ACC112 (cell line): ENCODE data around the gene VWC2L.
A peak's percentile ranks its signal among the peaks of the same experiment; 100 is the strongest.

ENCODE experiments used
- H2AFZ ChIP-seq: fragments of 200-600 bp; sonication (generic); one replicate; pipeline ENCODE4 v1.6.0; 2017; ENCODE audit warnings: antibody characterized with exemption, low read length; ENCODE audit not compliant: unreplicated experiment
- H3K27ac ChIP-seq: fragments of 200-600 bp; sonication (generic); 2 replicates; pipeline ENCODE4 v1.5.1; 2014; ENCODE audit warnings: low read depth, mild to moderate bottlenecking, antibody characterized with exemption, low read length, moderate library complexity
- H3K27me3 ChIP-seq: fragments of 200-600 bp; sonication (generic); 2 replicates; pipeline ENCODE4 v1.6.1; 2014; ENCODE audit warnings: mild to moderate bottlenecking, antibody characterized with exemption, low read length, moderate library complexity, mixed read lengths; ENCODE audit not compliant: insufficient read depth
- H3K36me3 ChIP-seq: fragments of 200-600 bp; sonication (generic); 2 replicates; pipeline ENCODE4 v1.6.1; 2016; ENCODE audit warnings: mild to moderate bottlenecking, antibody characterized with exemption, low read length, moderate library complexity, mixed read lengths; ENCODE audit not compliant: insufficient read depth
- H3K4me1 ChIP-seq: fragments of 200-600 bp; sonication (generic); one replicate; pipeline ENCODE4 v1.6.1; 2016; ENCODE audit warnings: low read length, mixed read lengths; ENCODE audit not compliant: insufficient read depth, unreplicated experiment, control insufficient read depth
- H3K4me3 ChIP-seq: fragments of 200-600 bp; sonication (generic); 2 replicates; pipeline ENCODE4 v1.5.1; 2014; ENCODE audit warnings: mild to moderate bottlenecking, low read depth, low read length
- H3K79me2 ChIP-seq: fragments of 200-600 bp; sonication (generic); one replicate; pipeline ENCODE4 v1.6.0; 2016; ENCODE audit warnings: low read length; ENCODE audit not compliant: control insufficient read depth, unreplicated experiment, insufficient read depth

The VWC2L gene

DNA sequence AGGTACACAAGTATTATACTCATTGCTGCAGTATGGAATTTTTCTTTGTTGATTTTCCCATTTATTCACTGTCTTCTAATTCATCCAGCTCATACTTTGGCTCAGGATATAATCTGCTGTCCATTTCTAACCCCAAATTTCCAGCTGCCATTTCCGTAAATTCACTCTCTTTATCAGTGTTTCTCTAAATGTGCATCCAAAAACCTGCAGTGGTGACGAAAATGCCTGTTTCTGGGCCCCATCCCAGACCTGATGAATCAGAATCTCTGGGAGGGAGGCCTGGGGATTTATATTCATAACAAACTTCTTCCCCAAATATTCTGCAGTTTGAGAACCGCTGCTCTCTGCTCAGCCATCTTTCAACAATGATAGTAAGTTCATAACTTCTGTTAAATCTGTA, 86.6 kb downstream of the VWC2L start:
- no peaks in the 10 kb centered on the region for H3K4me1 ChIP-seq
- H3K27ac ChIP-seq: no peak overlapping the region

DNA sequence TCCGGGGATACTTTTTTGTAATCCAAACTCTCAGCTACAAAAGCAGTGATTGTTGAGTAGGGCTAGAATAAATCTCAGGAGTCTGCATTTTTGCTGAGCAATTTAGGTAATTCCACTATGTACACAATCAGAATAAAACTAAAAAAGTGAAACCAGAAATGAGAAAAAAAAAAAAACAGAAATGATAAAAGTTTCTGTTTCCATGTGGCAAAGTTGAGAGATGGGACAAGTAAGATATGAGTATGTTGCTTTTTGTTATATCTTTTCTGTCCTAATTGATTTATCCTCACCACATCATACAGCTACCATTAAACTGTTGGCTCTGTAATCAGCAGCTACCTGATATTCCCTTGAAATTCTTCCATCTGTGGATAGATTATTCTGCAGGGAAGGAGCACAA, 92.7 kb downstream of the VWC2L start:
- Histone ChIP-seq H3K4me3 (no peak overlapping the region), H3K27me3 (no peaks in the 10 kb centered on the region), H3K36me3 (no peaks in the 10 kb centered on the region), H3K4me1 (peaks cover 4% of the 10 kb centered on the region), H3K79me2 (no peaks in the 10 kb centered on the region), H2AFZ (no peak overlapping the region), H3K27ac (no peak overlapping the region)

More for the DNA sequence above, 86.6 kb downstream of the VWC2L start:
- H3K4me3 ChIP-seq: no peak overlapping the region
- no peaks in the 10 kb centered on the region for H3K36me3 ChIP-seq
- no peaks in the 10 kb centered on the region for H3K27me3 ChIP-seq
- H3K79me2 ChIP-seq: no peaks in the 10 kb centered on the region
- no peak overlapping the region for H2AFZ ChIP-seq

DNA sequence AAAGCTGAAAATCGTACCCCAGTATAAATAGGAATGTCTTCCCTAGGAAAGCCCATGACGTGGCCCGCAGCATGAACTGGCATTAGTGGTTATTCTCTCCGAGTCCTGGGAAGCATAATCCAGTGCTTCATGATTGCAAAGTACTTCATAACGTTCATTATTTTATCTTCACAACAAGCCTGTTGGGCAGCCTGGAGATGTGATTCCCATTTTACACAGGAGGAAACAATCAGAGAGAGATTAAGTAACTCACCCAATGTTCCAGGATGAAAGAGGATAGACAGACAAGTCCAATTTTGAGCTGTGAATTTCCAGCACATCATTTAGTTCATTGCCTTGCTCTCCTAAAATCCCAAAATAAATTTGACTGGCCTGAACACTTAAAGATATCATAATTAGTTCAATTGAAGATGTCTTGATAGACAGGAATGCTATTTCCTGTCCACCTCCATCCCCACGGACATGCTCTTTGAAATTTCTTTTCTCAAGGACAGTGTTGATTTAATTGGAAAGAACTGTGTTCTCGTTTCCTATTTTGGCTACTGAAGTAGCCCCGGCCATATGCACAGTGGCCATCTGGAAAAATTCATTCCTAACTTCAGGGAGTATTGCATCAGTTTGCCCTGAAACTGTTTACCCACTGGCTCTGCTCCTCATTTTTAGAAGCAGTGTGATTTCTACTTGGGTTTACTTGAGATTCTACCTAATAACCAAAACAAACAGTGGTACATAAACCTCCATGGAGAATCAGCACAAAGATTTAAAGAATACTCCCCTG, 93.9 kb downstream of the VWC2L start:
- Histone ChIP-seq H3K4me3 (no peak overlapping the region), H3K36me3 (no peaks in the 10 kb centered on the region), H2AFZ (peak overlapping the region; percentile 44)

DNA sequence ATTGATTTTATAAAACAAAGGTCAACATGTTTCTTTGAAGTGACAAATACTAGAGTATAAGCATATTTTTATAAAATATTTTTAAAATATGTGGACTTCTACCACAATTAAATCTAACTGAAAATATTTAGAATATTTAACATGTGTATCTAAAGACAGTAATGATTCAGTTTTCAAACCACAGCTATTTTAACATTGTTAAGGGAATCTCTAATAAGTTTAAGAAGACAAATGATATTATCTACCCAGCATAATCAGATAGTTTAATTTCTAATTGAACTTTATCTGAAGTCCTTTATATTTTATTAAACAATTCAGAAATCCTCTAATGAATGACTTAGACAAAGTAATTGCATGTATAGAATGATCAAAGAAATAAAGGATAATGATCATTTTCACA, 96.2 kb downstream of the VWC2L start:
- Histone ChIP-seq H2AFZ (no peak overlapping the region), H3K36me3 (no peaks in the 10 kb centered on the region), H3K4me3 (no peak overlapping the region), H3K79me2 (no peaks in the 10 kb centered on the region), H3K4me1 (peaks cover 9% of the 10 kb centered on the region), H3K27me3 (no peaks in the 10 kb centered on the region), H3K27ac (no peak overlapping the region)

More for the DNA sequence above, 93.9 kb downstream of the VWC2L start:
- H3K4me1 ChIP-seq: peaks cover 9% of the 10 kb centered on the region
- H3K27me3 ChIP-seq: no peaks in the 10 kb centered on the region
- H3K27ac ChIP-seq: no peak overlapping the region
- no peaks in the 10 kb centered on the region for H3K79me2 ChIP-seq

DNA sequence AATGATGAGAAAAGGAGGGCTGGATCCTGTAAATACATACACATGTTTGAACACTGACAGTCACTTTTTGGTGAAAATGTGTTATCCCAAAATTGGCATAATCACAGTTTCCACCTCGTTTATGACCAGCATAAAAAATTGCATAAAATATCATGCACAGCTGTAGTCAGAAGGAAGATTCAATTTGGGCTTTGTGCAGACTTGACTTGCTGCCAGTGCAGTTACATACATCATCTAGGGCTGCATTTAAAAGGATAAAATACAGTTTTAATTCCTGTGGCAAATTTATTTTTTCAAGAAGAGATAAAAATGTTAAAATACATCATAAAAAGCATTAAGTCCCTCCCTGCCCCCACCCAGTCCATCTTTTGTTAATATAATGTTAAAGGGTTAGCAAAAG, 103.8 kb downstream of the VWC2L start:
- Histone ChIP-seq H3K79me2 (no peaks in the 10 kb centered on the region), H2AFZ (no peak overlapping the region), H3K4me1 (no peaks in the 10 kb centered on the region), H3K27ac (no peak overlapping the region), H3K4me3 (no peak overlapping the region), H3K36me3 (no peaks in the 10 kb centered on the region), H3K27me3 (no peaks in the 10 kb centered on the region)

DNA sequence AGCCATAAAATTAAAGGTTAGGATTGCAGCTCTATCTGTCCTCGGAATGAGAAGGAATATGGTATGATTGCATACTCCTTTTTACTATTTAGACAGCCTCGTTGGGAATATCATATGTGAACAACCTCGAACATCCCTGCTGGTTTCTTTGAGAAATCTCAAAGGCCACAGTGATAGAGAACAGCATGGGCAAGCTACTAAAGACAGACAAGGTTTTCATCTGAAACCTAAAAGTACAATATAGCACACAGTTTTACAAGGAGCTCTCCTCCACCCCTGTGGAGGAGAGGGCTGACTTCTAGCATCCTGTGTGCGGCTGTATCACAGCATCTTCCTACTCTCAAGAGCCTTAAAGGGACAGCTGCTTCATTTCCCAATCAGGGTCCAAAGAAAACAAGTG, 104.3 kb downstream of the VWC2L start:
- no peaks in the 10 kb centered on the region for H3K36me3 ChIP-seq
- H3K4me1 ChIP-seq: no peaks in the 10 kb centered on the region
- no peak overlapping the region for H3K27ac ChIP-seq
- H3K27me3 ChIP-seq: no peaks in the 10 kb centered on the region
- H3K4me3 ChIP-seq: no peak overlapping the region
- H2AFZ ChIP-seq: no peak overlapping the region
- no peaks in the 10 kb centered on the region for H3K79me2 ChIP-seq

DNA sequence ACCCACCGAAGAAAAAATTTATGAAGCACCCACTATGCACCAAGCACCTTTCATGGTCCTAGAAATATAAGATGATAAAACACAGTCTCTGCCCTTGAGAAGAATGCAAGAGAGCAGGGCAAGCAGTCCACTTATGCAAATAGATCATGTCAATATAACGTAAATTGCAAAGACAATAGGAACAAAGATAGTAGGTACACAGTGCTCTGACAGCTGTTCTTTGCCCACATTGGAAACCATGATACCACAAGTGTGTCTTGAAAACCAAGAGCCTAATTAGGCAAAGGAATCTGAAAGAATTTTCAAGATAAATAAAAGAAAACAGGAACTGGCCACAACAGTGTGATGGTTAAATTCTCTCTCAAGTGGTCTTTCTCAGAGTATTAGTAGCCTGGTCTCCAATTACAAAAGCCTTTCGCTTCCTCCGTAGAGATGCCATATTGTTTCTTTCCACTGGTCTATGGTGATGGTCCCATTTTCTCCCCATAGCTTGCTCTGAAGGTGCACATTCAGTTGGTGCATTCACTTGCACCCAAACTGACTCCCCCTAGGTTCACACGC, 108.5 kb downstream of the VWC2L start:
- H3K27me3 ChIP-seq: no peaks in the 10 kb centered on the region
- H3K4me1 ChIP-seq: no peaks in the 10 kb centered on the region
- no peak overlapping the region for H3K4me3 ChIP-seq
- no peak overlapping the region for H3K27ac ChIP-seq
- H3K79me2 ChIP-seq: no peaks in the 10 kb centered on the region
- H2AFZ ChIP-seq: no peak overlapping the region
- no peaks in the 10 kb centered on the region for H3K36me3 ChIP-seq

DNA sequence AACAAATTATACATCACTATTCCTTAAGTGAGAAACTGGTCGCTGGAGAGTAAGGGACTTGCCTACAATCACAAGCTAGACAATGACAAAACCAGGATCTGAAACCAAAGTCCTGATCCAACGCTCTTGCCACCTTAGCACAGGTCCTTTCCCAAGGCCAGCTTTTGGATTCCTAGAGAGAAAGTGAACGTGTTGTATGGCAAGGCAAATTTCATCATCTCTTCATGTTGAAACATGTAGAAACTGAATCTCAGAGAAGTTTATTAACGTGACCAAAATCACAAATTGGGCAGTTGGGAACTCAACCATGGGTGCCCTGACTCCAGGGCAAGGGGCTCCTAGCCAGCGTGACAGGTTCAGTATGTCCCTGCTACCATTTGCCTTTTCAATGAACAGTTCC, 118.2 kb downstream of the VWC2L start:
- H3K4me3 ChIP-seq: no peak overlapping the region
- no peaks in the 10 kb centered on the region for H3K27me3 ChIP-seq
- H3K79me2 ChIP-seq: no peaks in the 10 kb centered on the region
- H3K4me1 ChIP-seq: no peaks in the 10 kb centered on the region
- no peaks in the 10 kb centered on the region for H3K36me3 ChIP-seq
- H3K27ac ChIP-seq: no peak overlapping the region
- no peak overlapping the region for H2AFZ ChIP-seq

DNA sequence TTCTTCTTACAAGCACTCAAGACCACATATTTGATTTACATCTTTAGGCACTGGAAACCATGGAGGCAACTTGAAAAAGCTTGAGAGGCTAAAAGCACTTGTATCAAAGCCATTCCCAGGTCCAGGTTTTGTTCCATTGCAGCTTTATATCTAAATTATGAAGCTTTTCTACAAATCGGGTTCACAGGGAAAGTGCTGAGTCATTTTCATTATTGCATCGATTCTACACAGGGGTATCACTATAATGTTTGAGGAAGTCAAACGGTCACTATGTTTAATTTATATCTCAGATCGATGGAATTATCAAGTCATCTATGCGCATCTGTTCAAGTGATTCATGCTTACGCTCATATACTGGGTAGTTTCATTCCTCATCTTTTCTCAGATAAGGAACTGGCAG, 118.7 kb downstream of the VWC2L start:
- no peaks in the 10 kb centered on the region for H3K4me1 ChIP-seq
- no peak overlapping the region for H3K4me3 ChIP-seq
- no peaks in the 10 kb centered on the region for H3K36me3 ChIP-seq
- H3K27me3 ChIP-seq: no peaks in the 10 kb centered on the region
- H2AFZ ChIP-seq: no peak overlapping the region
- H3K79me2 ChIP-seq: no peaks in the 10 kb centered on the region
- H3K27ac ChIP-seq: no peak overlapping the region

DNA sequence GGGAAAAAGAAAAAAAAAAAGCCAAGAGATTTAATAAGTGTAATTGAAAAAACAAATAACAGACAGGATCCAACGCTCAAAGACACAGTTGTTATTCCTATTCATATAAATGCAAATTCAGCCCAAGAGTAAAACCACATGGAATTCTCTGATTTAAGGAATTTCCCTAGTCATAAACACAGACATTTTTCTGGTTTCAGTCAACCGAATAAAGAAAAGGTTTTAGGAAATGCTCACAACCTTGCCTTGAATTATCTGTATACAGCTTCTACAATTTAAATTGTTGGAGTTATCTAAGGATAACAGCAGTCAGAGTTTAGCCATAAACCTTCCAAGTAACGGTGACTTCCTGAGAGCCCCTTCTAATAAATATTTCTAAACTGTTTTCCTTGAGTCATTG, 122.7 kb downstream of the VWC2L start:
- Histone ChIP-seq H2AFZ (peak overlapping the region; percentile 17), H3K4me3 (no peak overlapping the region), H3K27ac (no peak overlapping the region), H3K36me3 (no peaks in the 10 kb centered on the region), H3K4me1 (no peaks in the 10 kb centered on the region), H3K27me3 (no peaks in the 10 kb centered on the region), H3K79me2 (no peaks in the 10 kb centered on the region)

DNA sequence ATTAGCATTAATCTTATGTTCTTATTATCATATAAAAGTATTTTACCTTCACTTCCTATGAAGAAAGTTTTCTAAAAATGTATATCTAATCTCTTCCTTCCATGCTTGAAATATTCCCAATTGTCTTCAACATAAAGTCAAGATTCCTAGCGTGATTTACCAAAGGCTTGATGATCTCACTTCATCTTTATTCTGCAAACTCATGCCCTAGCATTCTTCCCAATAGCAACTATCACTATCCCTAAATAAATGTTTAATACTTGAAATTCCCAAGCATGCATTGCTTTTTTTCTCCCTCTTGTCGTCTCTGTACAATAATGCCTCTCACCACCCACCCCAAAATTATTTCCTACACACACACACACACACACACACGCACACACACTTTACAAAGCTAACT, 125.8 kb downstream of the VWC2L start:
- Histone ChIP-seq H3K27ac (no peak overlapping the region), H3K27me3 (no peaks in the 10 kb centered on the region)

More for the DNA sequence above, 125.8 kb downstream of the VWC2L start:
- no peaks in the 10 kb centered on the region for H3K36me3 ChIP-seq
- H3K79me2 ChIP-seq: no peaks in the 10 kb centered on the region
- H3K4me3 ChIP-seq: no peak overlapping the region
- H2AFZ ChIP-seq: no peak overlapping the region
- H3K4me1 ChIP-seq: no peaks in the 10 kb centered on the region
